ENCODE measurements around the gene LAPTM5. TPM values are rescaled to one million over a fixed set of nuclear protein-coding genes. Genes with fewer than 3 reads are reported as not detected.

LAPTM5 gene
- total and polyA plus RNA-seq, 2 of the 8 experiments (the other 6 are each of a cell fraction or from before 2014, with no cell fraction given) = 0.37 to 1.4 TPM

- TF ChIP-seq, protein P1, sequence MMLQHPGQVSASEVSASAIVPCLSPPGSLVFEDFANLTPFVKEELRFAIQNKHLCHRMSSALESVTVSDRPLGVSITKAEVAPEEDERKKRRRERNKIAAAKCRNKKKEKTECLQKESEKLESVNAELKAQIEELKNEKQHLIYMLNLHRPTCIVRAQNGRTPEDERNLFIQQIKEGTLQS (IDR thresholded peaks at IDR 0.05; ENCODE audit: insufficient read depth, low read depth, low read length) = no peak
- TF ChIP-seq SP2 (IDR thresholded peaks at IDR 0.05; ENCODE audit: low read length) = no peak
- no peak for TF ChIP-seq POLR2A (IDR thresholded peaks at IDR 0.05; ENCODE audit: control extremely low read depth in 1 of 2, low read depth in 2 of 2, low read length in 2 of 2)
These were observed 18.8 kb upstream of the LAPTM5 start (continued) for GRCh38 chr1:30776097-30777059.
